Stimulated activated CD8-positive, alpha-beta memory T cell treated with anti-CD3 and anti-CD28 coated beads, Interleukin-4, amount 100 ng/mL, for 1 hour (primary cell): Measurements from ENCODE around the gene SEMA3B.

ENCODE experiments used
- DNase-seq, 2 donors: peaks; one replicate each; pipeline ENCODE4 v3.0.0-alpha.2; 2020; ENCODE audit warnings: low read depth in 2 of 2, low spot score in 1 of 2

SEMA3B gene

DNA sequence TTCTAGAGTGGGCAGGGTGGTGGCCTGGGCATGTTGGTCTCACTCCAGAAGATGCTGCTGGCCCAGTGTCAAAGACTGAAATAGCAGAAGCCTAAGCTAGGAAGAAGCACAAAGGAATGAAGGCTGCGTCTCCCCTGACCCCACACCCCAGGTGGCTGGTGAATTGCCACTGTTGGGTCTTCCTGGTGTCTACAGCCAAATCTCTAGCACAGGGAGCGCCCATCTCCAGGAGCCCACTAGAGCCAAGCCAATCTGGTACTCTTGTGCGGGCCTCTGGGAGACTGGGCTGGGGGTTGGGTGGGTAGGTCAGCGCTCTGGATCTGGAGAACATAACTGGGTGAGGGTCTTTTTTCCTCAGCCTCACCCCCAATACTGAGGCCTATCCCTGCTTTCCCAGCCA is 58.2 kb downstream of the SEMA3B start:
- DNase-seq: no peak
